ENCODE results near the gene HAND1.

DNA sequence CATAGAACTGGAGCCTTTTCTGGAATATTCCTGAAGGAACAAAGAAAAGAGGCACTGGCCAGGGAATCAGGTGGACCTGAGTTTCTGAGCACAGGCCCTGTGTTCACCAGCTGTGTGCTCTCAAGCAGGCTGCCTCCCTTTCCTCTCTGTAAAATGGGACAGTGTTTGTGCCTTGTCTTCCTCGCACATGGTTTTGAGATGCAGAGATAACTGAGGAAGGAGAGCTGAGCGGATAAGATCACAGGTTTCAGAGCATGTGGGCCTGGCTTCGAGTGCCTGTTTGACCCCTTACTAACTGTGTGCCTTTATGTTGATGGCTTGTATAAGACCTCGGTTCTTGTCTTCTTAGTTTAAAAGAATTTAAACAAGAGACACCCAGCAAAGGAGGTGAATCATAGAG is 46.2 kb upstream of the HAND1 start:
- TF ChIP-seq ESRRG (CRISPR knock-in tag; IDR thresholded peaks at IDR 0.05) = no peak
- TF ChIP-seq ZNF8 (CRISPR knock-in tag; IDR thresholded peaks at IDR 0.05) = no peak
- TF ChIP-seq ARNTL (CRISPR knock-in tag; IDR thresholded peaks at IDR 0.05; ENCODE audit: borderline replicate concordance, low read depth) = no peak
- TF ChIP-seq ZFP30 (CRISPR knock-in tag; IDR thresholded peaks at IDR 0.05) = no peak
- TF ChIP-seq ISL1 (CRISPR knock-in tag; IDR thresholded peaks at IDR 0.05) = no peak
